GM21381 (cell line): Measurements from ENCODE around the gene SHC3.

Experiments used
- ATAC-seq: cut with Tn5 transposase; IDR thresholded peaks from one replicate; pipeline ENCODE4 v1.9.1; 2021; ENCODE audit warnings: mild to moderate bottlenecking, moderate library complexity; ENCODE audit not compliant: unreplicated experiment

Gene SHC3

GRCh38 chr9:88990041-88990728, 188.4 kb downstream of the SHC3 start:
- ATAC-seq, result no peak

DNA sequence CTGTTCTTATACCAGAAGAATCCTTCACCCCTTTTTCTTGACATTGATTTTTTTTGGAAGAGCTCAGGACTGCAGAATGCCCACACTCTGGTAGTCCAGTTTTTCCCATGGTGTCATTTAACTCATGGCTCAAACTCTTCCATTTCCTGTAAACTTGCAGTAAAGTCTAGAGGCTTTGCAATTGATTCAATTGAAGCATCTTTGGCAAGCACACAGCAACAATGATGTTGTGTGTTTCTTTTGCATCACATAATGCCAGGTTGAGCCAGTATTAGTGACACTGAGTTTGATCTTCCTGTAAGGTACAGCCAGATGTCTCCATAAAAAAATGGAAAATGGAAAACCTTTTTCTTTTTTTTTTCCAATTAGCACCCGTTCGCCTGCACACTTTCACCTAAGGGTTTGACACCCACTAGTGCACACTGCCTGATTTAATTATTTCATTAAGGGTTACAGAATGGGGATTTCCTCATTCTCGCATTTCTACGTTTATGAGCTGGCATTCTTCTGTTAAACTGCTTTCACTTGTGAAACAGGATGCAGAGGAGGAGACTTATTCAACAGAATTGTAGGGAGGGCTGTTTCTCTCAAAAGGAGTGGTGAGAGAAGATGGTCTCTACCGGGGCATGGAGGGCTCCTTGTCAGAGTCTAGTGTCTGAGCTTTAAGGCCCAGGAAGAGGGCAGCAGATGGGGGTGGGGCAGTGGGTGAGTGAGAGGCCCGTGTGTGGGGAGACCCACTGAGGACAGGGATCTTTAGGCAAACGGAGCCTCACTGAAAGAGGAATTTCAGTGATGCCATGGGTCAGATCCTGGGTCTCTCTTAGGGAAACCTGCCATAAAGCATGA, 189.6 kb downstream of the SHC3 start:
- ATAC-seq, result no peak

GRCh38 chr9:88987661-88988060, 191.0 kb downstream of the SHC3 start:
- ATAC-seq, result no peak

DNA sequence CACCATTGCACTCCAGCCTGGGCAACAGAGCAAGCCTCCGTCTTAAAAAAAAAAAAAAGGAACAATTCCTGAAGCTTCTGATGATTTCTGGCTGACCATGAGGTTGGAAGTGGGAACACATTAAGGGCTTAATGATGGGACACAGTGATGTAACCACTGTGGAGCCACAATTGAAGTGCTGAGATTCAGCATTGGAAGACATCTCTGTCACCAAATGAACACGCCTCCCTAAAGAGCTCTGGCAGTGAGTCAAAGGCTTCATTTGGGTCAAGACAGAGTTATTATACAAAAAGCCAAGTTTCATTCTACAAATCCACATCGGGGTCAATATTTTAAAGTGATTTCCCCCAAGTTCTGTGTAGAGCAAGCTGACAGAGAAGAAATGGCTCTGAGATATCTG, 191.8 kb downstream of the SHC3 start:
- no peak for ATAC-seq

DNA sequence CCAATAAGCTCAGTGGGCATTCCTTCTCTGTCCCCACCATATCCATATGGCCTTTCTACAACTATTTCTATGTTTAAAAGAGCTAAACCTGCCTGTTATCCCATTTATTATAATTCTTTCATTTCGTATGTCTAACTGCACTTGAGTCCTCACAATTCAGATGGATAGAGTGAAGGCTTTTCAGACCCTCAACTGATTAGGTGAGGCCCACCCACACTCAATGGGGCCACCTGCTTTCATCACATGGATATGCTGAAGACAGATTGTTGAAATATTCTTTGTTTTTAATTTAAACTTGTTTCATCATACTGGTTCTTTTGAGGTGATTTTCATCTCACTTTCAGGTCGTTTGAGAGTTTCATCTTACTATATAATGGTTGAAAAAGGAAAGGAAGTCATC, 193.0 kb downstream of the SHC3 start:
- ATAC-seq, result no peak

- ATAC-seq, result no peak
These were observed 194.1 kb downstream of the SHC3 start for GRCh38 chr9:88984543-88984883.

DNA sequence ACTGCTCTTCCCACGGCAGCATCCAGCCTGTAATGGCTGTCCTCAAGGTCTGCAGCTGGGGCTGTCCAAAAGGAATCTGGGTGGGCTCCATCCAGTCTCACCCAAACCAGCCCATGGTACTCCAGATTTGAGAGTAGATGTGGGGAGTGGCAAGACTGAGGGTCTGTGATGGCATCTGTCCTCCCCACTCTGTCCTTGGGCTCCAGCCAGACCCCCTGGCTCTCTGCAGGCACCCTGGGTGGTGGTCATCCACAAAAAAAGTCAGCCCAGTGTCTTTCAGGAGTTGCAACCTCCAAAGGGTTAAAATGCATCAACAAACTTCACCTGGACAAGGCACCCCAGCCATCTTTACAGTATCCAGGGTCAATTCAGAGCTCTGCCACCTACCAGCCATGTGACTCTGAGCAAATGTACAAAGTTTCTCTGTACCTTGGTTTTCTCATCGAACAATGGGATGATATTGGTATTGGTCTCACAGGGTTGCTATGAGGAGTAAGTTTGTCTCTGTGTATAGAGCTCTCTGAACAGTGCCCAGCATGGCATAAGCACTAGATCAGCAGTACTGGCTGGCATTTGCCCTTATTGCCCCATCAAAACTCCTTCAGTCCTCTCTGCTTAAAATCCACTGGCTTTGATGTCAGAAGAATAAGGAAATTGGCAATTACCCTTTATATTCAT, 194.6 kb downstream of the SHC3 start:
- ATAC-seq, result no peak

DNA sequence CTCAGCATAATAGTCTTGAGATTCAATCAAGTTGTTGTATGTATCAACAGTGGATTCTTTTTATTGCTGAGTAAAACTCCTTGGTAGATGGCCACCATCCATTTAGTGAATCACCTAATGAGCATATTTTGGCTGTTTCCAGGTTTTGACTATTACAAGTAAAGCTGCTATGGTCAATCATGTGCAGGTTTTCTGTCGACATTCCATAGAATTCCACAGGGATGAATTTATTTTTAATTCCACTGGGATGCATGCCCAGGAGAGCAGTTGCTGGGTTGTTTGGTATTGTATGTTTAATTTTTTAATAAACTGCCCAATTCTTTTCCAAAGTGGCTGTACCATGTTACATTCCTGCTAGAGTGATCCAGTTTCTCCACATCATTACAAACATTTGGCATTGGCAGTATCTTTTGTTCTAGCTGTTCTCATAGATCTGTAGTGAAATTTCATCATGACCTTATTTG, 197.8 kb downstream of the SHC3 start:
- ATAC-seq, result no peak

GRCh38 chr9:88979791-88980190, 198.8 kb downstream of the SHC3 start:
- no peak for ATAC-seq

GRCh38 chr9:88979021-88979420, 199.6 kb downstream of the SHC3 start:
- ATAC-seq, result no peak

DNA sequence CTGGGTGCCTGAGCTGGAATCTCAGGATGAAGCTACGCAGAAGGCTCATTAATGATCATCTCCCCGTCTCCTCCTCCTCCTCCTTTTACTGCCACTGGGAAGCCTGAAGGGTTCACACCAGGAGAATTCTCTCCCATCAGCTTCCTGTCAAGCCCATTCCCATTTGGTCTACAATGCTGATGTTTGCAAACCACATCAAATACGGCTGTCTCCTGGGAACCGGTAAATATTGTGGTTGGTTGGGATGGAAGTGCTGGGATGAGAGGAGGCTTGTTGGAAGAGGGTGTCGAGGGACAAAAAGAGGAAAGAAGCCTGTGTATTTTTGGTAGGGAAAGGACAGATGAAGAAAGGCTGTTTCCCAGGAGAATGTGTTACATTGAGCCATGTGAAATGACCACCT, 200.6 kb downstream of the SHC3 start:
- no peak for ATAC-seq

DNA sequence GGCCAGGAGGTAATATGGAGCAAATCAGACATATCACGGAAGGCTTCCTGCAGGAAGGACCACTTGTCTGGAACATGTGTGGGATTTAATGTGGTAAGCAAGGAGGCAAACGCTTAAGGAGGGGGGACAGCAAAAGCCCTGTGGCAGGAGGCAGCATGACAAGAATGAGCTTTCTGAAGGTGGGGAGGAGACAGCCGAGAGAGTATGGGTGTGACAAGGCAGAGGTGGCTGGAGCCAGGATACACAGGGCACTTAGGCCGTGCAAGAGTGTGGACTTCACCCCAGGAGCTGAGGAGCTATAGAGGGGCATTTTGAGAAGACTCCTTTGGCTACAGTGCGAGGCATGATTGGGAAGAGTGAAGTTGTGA, 201.7 kb downstream of the SHC3 start:
- ATAC-seq, result no peak

DNA sequence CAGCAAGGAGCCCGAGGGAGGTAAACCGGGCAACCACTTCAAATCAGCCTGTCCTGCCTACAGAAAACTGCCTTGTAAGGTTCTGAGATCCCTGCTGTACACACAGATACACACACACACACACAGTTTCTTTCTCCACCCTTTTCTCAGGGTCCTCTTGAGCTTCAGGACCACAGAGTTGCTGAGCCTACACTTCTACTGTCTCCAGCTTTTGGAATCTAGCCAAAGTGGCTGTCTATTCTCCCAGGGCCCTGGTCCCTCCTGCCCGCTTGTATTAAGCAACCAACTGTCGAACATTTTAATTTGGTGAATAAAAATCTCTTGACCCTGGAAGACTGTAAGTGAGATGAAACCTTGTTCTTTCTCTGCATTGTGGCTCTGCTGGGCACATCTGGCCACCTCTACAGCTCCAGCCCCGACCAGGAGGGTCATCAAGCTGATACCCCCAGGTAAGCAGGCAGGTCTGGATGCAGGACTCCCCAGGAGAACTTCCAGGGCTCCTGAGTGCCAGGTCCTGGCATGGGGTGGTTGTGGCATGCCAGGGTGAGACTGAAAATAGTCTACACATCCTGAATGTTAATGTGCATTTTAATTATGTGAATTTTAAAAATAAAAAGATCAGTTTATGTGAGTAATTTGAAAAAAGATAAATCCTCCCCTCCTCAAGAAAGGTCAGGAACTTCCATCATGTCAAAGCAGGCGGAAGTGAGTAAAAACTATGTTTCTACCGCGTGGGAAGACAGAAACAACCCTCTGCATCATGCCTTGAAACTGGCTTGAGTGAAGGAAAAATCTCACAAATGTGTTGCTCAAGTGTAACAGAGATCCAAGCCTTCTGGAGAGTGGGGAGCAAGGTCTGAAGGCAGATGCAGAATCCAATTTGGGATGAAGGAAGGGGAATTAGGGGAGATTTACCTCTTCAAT, 202.4 kb downstream of the SHC3 start:
- ATAC-seq, result no peak

GRCh38 chr9:88974641-88975040, 204.0 kb downstream of the SHC3 start:
- ATAC-seq, result no peak

- no peak for ATAC-seq
These were observed 205.2 kb downstream of the SHC3 start for GRCh38 chr9:88973281-88974045.

DNA sequence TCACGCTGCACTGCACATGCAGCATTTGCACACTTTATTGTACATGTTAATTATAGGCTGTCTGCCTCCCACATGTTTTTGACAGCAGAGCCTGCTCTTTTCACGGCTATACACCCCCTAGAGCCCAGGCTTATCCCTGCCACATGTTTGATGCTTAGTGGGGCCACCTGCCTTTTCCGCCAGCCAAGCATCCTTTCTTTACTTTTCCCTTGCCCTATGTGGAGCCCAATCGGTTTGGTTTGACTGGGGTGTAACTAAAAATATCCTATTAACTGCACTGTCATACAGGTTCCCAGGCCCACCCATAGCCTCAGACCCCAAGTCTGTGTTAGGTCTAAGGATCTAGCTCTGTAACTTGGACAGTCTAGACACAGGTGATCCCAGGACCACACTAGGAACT, 206.2 kb downstream of the SHC3 start:
- ATAC-seq, result no peak

- ATAC-seq, result no peak
These were observed 207.3 kb downstream of the SHC3 start for GRCh38 chr9:88971131-88971960.

- ATAC-seq, result no peak
These were observed 208.8 kb downstream of the SHC3 start for GRCh38 chr9:88969646-88970373.

DNA sequence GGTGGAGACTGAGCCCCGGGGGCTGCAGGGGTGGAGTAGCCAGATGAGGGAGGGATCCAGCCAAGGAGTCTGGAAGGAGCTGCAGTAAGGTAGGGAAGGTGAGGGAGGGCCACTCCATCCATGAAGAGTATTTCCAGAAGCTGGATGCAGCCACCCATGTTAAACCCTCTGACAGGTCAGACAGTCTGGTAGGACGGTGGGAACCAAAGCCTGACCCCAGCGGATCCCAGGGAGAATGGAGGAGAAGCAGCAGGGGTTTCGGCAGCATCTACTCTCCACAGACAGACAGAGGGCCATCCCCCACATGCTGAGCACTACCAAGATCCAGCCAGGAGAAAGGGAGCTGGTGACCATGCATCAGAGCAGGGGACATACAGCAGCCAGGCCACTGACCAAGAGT, 209.8 kb downstream of the SHC3 start:
- ATAC-seq, result no peak
